GM12873 (cell line): ENCODE results near the gene RSPH6A.

Source experiments
- CTCF ChIP-seq: IDR thresholded peaks from 2 replicates; pipeline ENCODE4 v1.5.1; 2012; ENCODE audit warnings: low read depth, mild to moderate bottlenecking, moderate library complexity, low read length, control low read depth; ENCODE audit not compliant: insufficient read depth; ENCODE audit errors: missing control alignments

The RSPH6A gene

GRCh38 chr19:45774765-45775164, 40.3 kb downstream of the RSPH6A start:
- peak; percentile 11 for TF ChIP-seq CTCF

GRCh38 chr19:45773384-45773783, 41.7 kb downstream of the RSPH6A start:
- no peak for TF ChIP-seq CTCF

GRCh38 chr19:45772912-45773311, 42.2 kb downstream of the RSPH6A start:
- no peak for TF ChIP-seq CTCF

DNA sequence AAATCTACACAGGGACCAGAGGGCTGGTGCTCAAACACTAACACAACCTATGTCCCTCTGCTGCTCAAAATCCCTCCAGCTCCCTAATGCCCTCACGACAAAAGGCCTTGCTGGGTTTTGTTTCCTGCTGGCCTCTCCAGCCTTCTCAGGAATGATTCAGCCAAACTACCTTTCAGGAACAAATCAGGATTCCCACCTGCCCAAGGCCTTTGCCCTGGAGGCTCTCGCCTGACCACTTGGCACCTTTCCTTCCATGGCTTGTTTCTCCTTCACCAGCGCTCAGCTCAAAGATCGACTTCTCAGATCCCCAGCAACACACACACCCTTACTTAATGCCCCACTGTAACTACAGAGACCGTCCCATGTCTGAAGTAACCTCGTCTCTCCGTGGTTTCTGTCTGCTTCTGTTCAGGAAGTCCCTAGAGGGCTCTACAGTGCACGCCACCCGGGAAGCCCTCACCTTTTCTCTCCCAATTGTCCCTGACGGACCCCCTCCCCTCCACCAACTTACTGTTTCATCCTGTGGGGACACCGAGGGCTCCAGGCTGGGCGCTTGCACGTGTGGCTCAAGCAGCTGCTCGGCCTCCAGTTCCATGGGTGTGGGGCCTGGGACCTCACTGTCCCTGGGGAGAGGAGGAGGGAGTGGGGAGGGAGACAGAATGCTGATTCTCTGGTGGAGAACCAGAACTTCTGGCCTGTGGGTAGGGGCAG, 42.8 kb downstream of the RSPH6A start:
- TF ChIP-seq CTCF, result no peak

DNA sequence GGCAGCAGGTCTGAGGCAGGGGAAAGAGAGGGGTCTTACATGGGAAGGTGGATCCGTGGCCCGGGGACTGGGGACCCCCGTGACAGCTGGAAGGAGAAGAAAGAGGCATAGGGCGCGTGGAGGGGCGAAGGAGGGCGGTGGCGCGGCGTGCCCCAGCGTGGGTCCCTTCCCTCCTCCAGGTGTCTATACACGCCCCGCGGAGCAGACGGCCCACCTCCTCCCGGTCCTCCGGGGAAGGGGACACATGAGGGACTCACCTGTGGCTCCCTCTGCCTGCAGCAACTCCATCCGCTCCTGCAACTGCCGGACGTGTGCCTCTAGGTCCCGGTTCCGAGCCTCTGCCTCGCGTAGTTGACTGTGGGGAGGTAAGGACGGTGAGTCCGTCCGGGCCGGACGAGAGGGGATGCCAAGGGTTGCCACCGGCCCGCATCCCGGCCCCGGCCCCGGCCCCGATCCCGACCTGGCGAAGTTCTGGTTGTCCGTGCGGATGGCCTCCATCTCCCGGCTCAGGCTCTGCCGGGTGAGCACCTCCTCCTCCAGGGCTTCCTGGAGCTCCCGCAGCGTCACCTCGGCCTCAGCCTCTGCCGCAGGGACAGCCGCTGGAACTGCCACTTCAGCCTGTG, 43.7 kb downstream of the RSPH6A start:
- TF ChIP-seq CTCF, result no peak

GRCh38 chr19:45770192-45771101, 44.7 kb downstream of the RSPH6A start:
- TF ChIP-seq CTCF, result peak; percentile 78

DNA sequence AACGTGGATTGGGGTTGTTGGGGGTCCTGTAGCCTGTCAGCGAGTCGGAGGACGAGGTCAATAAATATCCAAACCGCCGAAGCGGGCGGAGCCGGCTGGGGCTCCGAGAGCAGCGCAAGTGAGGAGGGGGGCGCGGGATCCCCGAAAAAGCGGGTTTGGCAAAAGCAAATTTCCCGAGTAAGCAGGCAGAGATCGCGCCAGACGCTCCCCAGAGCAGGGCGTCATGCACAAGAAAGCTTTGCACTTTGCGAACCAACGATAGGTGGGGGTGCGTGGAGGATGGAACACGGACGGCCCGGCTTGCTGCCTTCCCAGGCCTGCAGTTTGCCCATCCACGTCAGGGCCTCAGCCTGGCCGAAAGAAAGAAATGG, 45.3 kb downstream of the RSPH6A start:
- no peak for TF ChIP-seq CTCF
